ENCODE data around the gene CMTM3.
"Not testable (repeated sequence)": the region's sequence is repeated elsewhere in the genome, so short reads cannot be mapped to it uniquely, and the experiment has no call there.

Gene CMTM3

GRCh38 chr16:66637806-66638205 is 33.3 kb downstream of the CMTM3 start:
- DNase-seq: no peak

DNA sequence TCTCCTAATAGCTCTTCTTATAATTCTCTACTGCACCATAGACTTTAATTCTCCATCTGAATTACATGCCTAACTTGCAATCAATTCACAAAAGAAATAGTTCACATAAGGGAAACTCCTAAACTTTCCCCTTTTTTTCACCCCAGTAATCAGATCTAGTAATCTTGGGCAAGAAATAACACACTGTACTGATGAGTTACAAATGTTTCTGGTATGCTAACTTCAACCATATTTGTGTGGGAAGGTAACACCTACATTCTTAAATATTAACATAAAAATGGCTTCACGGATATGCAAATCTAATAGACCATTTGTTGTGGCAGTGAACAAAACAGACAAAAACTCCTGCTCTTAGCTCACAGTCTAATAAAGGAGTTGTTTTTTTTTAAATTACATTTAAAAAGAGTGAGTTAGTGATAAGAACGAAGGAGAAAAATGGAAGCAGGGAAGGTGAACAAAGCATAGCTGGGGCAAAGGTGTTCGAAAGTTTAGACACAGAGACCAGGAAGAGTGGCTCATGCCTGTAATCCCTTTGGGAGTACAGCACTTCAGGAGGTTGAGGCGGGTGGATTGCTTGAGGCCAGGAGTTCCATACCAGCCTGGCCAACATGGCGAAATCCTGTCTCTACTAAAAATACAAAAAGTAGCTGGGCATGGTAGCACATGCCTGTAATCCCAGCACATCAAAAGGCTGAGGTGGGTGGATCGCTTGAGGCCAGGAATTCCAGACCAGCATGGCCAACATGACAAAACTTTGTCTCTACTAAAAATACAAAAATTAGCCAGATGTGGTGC is 34.8 kb downstream of the CMTM3 start:
- no peak for DNase-seq

DNA sequence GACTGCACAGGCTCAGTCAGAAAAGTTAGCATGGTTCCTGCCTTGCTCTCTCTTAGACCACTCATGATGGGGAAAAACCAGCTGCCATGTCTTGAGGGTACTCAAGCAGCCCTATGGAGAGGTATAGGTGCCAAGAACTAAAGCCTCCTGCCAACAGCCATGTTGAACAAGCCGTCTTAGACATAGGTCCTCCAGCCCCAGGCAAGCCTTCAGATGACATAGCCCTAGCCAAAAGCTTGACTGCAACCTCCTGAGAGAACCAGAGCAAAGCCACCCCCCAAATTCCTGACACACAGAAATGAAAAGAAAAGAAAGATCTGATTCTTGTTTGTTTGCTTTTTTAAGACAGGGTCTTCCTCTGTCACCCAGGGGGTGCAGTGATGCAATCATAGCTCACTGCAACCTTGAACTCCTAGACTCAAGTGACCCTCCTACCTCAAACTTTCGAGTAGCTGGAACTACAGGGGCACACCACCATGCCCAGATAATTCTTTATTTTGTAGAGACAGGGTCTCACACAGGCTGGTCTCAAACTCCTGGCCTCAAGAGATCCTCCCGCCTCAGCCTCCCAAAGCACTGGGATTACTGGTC is 36.3 kb downstream of the CMTM3 start:
- no peak for DNase-seq

GRCh38 chr16:66641387-66641786 is 36.9 kb downstream of the CMTM3 start:
- no peak for DNase-seq

GRCh38 chr16:66647866-66648265 is 43.4 kb downstream of the CMTM3 start:
- no peak for DNase-seq

GRCh38 chr16:66649167-66649566 is 44.7 kb downstream of the CMTM3 start:
- no peak for DNase-seq

DNA sequence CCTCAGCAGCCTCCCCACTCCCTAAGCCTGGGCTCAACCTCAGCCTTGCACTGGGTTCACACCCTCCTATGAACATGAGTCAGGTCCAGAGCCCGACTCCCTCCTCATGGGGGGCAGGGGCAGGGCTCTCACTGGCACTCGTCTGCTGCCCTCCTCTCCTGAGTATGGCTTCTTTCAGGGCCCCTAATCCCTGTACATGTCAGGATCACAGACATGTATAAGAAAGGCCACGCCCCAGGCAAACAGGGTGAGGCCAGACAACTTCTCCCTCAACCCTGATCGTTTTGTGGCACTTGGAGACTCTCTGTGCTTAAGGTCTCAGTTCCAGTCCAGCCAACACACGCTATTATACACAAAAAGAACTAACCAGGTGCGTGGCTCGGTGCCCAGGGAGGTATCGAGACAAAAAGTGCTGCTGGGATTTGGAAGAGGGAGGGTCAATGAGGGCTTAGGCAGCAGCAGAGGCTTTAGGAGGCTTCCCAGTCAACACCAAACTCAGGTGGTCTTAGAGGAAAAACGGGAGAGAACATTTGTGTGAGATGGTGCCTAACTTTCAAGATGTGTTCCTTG is 45.2 kb downstream of the CMTM3 start:
- DNase-seq: no peak

DNA sequence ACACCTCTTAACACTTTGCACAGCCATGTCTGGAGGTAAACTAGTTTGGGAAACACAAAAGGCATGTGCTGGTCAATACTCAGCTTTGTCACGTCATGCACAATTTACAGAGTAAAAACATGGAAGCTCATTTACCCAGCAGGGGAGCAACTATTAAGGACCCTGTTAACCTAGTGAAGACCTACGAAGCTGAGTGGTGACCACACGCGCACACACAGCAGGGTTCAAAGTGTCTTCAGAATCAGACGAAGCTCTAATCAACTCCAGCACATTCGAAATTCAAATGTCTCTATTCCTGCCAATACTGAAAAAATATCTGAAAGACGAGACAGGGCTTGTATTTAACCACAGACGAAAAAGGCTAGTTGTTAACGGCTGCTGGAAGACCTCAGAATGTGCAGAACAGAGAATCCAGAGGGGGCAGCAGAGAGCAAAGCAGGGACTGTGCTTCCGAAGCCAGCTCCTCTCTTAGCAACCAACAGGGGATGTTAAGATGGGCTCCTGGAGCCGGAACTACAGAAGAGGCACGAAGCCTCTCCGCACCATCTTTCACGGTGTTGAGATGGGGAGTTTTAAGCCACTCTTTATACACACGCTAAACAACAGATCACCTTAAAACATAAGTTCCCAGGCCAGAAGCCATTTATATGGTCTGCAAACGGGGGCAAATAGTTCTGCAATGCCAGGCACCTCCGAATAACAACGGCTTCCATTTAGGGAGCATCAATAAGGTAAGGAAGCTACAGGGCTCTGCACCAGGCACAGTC is 46.4 kb downstream of the CMTM3 start:
- peak; percentile 24 for DNase-seq

DNA sequence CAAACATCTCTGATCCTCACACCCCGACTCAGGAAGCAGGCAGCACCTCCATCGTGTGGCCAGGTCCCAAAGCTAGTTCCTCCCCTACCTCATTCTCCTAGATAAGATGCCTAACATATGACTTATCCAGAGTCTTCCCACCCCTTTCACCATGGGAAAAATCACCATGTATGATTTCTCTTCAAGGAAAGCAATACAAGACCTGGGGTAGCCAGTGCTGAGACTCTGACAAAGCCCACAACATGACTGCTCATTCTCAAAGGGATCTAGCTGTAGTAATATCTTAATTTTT is 46.9 kb downstream of the CMTM3 start:
- no peak for DNase-seq

- DNase-seq: no peak
These were observed 47.5 kb downstream of the CMTM3 start for GRCh38 chr16:66651965-66652364.

GRCh38 chr16:66652661-66653360 is 48.3 kb downstream of the CMTM3 start:
- DNase-seq: no peak

DNA sequence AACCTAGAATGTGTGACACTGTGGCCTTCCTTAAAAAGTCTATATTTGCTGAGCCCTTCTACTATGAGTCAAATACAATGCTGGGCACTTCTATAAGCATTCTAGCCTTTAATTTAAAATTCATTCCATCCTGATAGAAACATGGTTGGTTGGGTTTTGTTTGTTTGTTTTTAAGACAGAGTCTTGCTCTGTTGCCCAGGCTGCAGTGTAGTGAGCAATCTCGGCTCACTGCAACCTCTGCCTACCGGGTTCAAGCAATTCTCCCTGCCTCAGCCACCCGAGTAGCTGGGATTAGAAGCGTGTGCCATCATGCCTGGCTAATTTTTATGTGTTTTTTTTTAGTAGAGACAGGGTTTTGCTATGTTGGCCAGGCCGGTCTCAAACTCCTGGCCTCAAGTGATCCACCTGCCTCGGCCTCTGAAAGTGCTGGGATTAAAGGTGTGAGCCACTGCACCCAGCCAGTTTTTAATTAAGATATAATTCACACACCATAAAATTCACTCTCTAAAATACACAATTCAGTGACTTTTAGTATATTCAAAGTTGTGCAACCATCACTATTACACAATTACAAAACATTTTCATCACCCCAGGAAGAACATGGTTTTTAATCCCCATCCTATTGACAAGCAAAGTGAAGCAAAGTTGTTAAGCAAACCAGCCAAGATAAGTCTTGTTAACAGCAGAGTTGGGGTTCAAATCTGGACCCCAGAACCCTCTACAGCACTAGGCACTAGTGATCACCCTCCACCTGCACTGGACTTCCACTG is 49.3 kb downstream of the CMTM3 start:
- no peak for DNase-seq

DNA sequence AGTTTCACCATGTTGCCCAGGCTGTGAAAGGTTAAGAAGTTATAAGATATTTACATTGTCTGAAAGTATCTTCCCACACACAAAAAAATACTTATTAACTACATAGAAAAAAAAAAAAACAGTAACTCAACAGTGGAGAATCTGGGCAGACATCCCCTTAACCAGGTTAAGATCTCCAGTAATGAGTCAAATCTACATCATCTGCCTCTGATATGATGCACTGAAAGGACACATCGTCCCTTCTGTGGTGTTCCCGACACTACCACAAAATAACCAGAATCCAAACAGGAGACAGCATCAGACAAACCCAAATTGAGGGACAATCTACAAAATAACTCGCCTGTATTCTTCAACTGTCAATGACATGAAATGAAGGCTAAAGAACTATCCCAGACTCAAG is 52.0 kb downstream of the CMTM3 start:
- no peak for DNase-seq

DNA sequence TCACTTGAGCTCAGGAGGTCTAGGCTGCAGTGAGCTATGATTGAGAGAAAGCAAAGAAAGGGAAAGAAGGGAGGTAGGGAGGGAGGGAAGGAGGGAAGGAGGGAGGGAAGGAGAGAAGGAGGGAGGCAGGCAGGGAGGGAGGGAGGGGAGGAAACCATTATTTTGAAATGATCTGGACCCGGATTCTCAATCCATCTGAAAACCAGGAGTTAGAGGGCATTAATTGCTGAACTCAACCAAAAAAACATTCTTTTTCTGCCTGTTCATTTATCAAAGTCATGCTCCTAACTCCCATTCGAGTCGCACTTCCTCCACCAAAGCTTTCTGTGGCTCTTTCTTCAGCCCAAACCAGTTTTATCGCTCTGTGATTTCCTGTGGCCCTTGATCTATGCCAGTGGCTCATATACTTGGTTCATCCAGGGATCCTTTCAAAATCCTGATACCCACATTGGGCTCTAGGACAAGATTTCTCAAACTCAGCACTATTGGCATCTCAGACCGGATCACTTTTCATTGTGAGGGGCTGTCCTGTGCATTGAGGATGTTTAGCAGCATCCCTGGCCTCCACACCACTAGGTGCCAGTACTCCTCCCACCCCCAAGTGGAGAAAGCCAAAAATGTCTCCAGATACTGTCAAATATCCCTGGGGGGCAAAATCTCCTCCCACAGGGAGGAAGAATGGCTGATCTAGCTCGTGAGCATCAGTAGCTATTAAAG is 53.8 kb downstream of the CMTM3 start:
- DNase-seq: no peak

GRCh38 chr16:66658860-66659190 is 54.3 kb downstream of the CMTM3 start:
- no peak for DNase-seq

DNA sequence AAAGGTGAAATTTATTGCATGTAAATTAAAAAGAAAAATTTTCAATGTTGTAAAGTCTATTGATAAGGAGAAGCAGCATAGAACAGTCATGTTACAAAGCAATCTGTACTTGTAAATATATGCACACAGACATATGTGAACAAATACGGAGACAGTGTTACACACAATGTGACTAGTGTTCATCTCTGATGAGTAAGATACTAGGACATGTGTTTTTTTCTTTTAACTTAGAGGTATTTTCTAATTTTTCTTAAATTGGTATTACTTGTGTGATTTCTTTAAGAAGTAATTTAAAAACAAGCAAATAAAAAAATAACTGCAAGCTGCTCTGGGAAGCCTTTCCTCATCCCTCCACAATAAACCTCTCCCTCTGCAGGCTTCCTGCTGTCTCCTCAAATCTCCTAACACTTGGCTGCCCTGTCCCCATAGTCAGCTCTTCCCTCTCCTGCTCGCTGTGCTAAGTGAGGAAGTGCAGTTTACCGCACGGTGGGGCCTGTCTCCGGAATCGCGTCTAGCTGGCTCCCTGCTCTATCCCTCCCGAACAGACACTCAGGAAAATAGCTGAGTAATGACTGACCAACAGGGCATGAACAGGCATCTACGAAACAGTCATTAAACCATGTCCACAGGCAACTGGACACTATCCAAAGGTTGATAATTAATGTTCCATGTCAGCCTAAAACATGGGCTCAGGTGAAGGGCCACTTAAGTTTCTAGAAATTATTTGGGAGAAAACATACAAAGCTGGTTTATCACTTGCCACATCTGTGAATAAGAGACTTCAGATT is 56.1 kb downstream of the CMTM3 start:
- no peak for DNase-seq

GRCh38 chr16:66661210-66661560 is 56.7 kb downstream of the CMTM3 start:
- no peak for DNase-seq

DNA sequence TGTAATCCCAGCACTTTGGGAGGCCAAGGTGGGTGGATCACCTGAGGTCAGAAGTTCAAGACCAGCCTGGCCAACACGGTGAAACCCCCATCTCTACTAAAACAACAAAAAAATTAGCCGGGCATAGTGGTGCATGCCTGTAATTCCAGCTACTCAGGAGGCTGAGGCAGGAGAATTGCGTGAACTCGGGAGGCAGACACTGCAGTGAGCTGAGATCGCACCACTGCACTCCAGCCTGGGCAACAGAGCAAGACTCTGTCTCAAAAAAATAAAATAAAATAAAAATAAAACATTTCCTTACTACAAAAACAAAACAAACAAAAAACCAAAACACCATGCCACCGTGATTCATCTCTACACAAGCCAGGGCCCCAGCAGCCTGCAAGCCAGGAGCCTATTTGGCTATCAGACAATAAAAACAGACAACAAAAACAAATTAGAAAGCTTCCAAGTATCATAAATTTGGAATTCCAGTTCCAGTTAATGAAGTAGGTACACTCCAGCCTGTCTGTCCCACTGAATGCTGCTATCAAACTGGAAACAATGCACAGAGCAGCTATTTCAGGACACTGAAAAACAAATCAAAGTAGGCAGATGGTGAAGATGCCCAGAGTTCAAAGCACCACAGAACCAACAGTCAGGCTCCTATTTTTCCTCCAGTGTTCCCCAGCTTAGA is 57.3 kb downstream of the CMTM3 start:
- not testable (repeated sequence) for DNase-seq

DNA sequence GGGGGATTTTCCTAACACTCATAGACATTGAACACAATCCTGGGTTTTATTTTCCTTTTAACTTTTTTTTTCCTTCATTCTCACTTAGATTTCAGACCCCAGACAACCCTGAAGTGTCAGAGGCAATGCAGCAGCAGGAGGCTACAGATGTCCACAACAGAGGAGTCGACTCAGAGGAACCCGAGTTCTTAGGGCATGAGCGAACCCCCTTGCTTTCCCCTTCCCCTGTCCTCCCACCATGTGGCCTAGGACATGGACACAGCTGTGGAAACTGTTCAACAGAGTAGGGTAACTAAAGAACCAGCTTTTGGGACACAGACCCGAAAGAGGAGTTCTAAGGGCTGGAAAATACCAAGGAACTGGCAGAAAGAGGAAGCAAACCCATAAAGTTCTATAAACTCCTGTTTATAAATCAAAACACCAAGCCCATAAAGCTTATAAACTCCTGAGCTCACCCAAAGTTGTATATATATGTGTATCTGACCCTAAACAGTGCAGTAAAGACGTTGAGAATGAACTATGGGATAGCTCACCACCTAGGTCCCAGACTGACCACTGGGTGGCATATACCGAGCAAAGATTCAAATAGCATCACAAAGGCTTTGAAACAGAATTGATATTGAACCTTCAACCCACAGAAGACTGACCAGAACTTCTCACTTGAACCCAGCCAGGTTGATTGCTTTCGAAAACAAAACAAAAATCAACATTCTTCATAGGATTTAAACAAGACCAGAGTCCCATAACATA is 58.1 kb downstream of the CMTM3 start:
- DNase-seq: no peak

All from NCI-H524 treated with DMSO at 0.1 percent for 48 hours (cell line).